ENCODE results near the gene ABI1.

GRCh38 chr10:26776258-26776657, 84.5 kb downstream of the ABI1 start:
- TF ChIP-seq CTCF (IDR thresholded peaks at IDR 0.05): no peak
- no peak for TF ChIP-seq POLR2AphosphoS5 (IDR thresholded peaks at IDR 0.05)
- TF ChIP-seq POLR2A (IDR thresholded peaks at IDR 0.05): no peak
